ENCODE results near the gene PGGHG.

GRCh38 chr11:316891-317301, 28.0 kb downstream of the PGGHG start:
- TF ChIP-seq CTCF (conservative IDR thresholded peaks at IDR 0.05 in 1 of 2, IDR thresholded peaks at IDR 0.05 in 1 of 2; ENCODE audit: extremely low read depth in 1 of 2, insufficient read depth in 1 of 2, low read depth in 1 of 2, low read length in 2 of 2): no peak
- no peak for TF ChIP-seq EZH2 (IDR thresholded peaks at IDR 0.05; ENCODE audit: borderline replicate concordance, low read length)
